Activated naive CD8-positive, alpha-beta T cell treated with anti-CD3 and anti-CD28 coated beads, Interleukin-2, amount 50 U/mL, for 24 hours (primary cell): ENCODE measurements around the gene CA9.
A peak's percentile ranks its signal among the peaks of the same experiment; 100 is the strongest.

Experiments used
- ATAC-seq: fragments of 150-1000 bp; cut with Tn5 transposase; one replicate; pipeline ENCODE4 v1.10.0; 2021
- DNase-seq: peaks from one replicate; pipeline ENCODE4 v3.0.0; 2021
- H3K27ac Mint-ChIP-seq: one replicate; pipeline ENCODE4 v1.8.0; 2021; ENCODE audit warnings: mild to moderate bottlenecking, mixed read lengths
- H3K27me3 Mint-ChIP-seq: one replicate; pipeline ENCODE4 v1.8.0; 2021; ENCODE audit warnings: mixed read lengths
- H3K36me3 Mint-ChIP-seq: one replicate; pipeline ENCODE4 v1.8.0; 2021; ENCODE audit warnings: low read depth, mixed read lengths
- H3K4me1 Mint-ChIP-seq: one replicate; pipeline ENCODE4 v1.8.0; 2021; ENCODE audit warnings: mixed read lengths
- H3K4me3 Mint-ChIP-seq: one replicate; pipeline ENCODE4 v1.8.0; 2021; ENCODE audit warnings: mild to moderate bottlenecking, moderate library complexity, mixed read lengths
- H3K9me3 Mint-ChIP-seq: one replicate; pipeline ENCODE4 v1.8.0; 2021; ENCODE audit warnings: mixed read lengths

The CA9 gene

DNA sequence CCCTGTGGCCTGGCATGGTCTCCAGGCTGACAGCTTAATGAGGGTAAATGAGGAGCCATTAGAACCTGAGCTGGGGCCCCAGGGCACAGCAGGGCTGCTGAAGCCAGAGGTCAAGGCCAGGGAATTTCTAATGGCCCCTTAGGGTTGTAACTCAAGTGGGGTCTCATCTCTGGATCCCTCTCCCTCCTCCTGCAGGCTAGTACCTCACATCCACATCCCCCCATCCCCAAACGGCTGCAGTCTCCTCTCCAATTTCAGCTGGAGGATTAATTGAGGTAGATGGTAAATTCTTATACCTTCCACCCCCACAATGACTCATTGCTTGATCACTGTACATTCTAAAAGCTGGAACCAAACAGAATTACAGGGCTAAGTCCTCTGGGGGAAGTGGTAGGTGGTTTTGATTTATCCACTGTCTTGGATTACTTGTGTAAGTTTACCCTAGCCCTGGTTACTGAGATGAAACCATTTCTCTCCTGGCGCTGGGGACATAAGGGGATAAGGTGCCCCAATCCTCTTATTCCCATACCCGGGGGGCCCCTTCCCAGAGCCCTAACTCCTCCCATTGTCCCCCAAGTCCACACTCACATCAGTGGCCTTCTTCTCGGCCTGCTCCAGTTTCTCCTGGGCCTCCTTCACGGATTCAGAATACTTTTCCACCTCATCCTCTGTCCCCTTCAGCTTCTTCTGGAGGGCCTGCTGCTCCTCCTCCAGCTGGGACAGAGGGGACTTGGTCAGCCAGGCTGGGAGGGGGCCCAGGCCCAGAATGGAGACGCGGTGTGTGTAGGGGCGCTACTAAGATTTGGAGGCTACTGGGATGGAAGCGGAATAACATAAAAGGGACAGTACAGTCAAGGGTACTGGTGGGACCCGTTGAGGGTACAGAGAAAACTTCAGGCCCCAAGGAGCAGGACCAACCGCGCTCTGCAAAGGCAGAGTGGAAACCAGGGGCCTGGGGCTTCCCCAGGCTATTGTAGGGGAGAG is 15.1 kb downstream of the CA9 start:
- Mint-ChIP-seq H3K36me3 (no peaks in the 10 kb centered on the region), H3K4me3 (peak overlapping the region; percentile 54), H3K9me3 (no peaks in the 10 kb centered on the region), H3K4me1 (peaks cover 20% of the 10 kb centered on the region), H3K27ac (no peak overlapping the region), H3K27me3 (no peaks in the 10 kb centered on the region)
- ATAC-seq: peak; percentile 89
- DNase-seq: no peak

DNA sequence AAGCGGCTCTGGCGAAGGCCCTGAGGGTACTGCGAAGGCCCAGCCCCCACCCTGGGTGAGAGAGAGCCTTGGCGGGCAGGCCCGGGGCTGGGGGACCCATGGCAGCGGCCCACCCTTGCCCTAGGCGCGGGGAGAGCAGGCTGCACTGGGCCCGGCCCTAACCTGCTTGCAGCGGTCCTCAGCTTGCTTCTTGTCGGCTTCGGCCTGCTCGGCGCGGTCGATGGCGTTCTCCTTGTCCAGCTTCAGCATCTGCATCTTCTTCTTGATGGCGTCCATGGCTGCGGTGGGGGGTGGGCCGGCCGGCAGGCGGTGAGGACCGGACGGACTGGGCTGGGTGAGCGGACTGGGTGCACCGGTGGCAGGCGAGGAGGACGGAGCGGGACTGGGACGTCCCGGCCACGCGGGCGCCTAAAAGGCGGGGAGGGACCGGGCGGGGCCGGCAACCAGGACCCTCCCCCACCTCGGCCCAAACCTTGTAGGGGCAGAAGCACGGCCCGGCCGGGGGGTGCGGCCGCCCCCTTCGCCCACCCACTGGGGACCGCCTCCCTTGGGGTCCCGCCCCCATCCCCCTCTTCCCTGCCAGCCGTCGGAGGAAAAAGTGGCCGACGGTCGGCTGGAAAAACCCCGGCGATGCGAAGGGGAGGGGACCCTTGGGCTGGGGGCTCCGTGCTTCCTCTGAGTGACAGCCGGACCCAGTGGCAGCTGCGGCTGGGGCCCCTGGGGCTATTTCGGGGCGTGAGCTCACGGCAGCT is 16.0 kb downstream of the CA9 start, which contains the start of gene TPM2:
Gene TPM2 (minus strand): TSS at position 384 of the 752 bp plus-strand sequence. CDS start 108 bp downstream, at position 276.
- Mint-ChIP-seq H3K27ac (peak within 1 kb of the TSS; percentile 44), H3K4me1 (peaks cover 20% of the 10 kb centered on the region), H3K27me3 (no peaks in the 10 kb centered on the region), H3K9me3 (no peaks in the 10 kb centered on the region), H3K4me3 (peak within 1 kb of the TSS; percentile 74), H3K36me3 (no peaks in the 10 kb centered on the region)
- no peak for ATAC-seq
- no peak for DNase-seq

DNA sequence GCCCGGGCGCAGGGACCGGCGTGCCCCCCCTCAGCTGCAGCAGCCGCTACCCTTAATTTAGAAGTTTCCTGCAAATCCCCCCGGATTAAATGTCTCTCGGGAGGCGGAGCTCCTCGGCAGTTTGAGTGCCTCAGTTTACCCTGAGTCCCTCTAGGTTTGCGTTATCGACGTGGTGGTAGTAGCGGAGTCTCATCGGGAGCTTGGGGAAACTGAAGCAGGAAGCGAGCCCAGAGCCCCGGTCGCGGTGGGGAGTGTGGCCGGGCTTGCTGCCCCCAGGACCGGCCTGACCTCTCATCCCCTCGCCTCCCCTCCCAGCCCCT is 16.5 kb downstream of the CA9 start:
- no peak for DNase-seq
- Mint-ChIP-seq H3K9me3 (no peaks in the 10 kb centered on the region), H3K36me3 (no peaks in the 10 kb centered on the region), H3K27ac (no peak overlapping the region), H3K4me3 (peak overlapping the region; percentile 74), H3K4me1 (peaks cover 20% of the 10 kb centered on the region), H3K27me3 (no peaks in the 10 kb centered on the region)
- ATAC-seq: no peak

DNA sequence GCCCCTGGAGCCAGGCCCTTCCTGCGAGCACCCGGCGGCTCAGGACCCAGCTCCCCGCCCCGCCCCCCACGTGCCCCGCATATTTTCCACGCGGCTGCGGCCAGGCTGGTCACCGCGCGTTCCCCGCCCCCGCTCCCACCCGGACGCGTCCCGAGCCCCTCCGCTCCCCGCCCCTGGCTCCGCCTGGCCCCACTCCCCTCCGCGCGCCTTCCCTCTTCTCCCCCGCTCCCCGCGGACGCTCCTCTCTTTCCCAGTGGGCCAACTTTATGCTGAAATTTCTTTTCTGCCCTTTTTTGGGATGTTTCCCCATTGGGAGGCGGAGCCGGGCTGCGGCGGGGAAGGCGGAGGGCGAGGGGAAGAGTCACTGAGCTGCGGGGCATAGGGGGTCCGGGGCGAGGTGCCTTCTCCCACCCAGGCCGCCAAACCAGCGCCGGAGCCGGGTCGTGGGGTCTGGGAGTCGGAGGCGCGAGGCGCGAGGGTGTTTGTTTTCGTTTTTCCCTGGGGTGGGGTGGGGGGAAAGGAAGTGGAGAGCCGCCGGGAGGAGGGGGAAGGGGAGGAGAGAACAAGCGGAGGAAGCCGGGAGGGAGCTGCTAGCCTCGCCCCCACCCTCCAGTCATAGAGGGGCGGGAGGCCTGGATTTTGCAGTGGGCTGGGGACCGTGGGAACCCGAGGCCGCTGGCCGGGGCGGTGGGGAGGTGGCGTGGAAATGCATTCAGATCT is 17.0 kb downstream of the CA9 start:
- H3K4me3 Mint-ChIP-seq: peak overlapping the region; percentile 74
- DNase-seq: peak; percentile 52
- peak; percentile 8 for ATAC-seq
- H3K4me1 Mint-ChIP-seq: peaks cover 20% of the 10 kb centered on the region
- H3K36me3 Mint-ChIP-seq: no peaks in the 10 kb centered on the region
- H3K27ac Mint-ChIP-seq: peak overlapping the region; percentile 44
- no peaks in the 10 kb centered on the region for H3K9me3 Mint-ChIP-seq
- H3K27me3 Mint-ChIP-seq: no peaks in the 10 kb centered on the region

DNA sequence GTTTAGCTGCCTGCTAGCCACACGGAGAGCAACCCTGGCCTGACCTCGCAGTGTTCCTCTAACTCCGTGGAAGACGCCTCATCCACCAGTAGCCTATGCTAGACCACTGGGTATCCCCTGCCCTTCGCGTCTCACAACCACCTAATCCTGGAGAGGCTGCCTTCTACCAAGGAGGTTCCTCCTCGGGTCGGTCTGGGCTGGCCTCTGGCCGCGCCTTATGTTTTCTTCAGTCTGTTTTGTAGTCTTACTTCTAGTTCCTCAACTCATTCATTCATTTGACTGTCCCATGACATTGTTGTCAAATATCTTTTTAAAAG is 17.6 kb downstream of the CA9 start:
- H3K9me3 Mint-ChIP-seq: no peaks in the 10 kb centered on the region
- ATAC-seq (peak; percentile 3), DNase-seq (no peak)
- peaks cover 1% of the 10 kb centered on the region for H3K36me3 Mint-ChIP-seq
- H3K27me3 Mint-ChIP-seq: no peaks in the 10 kb centered on the region
- H3K4me1 Mint-ChIP-seq: peaks cover 20% of the 10 kb centered on the region
- H3K4me3 Mint-ChIP-seq: peak overlapping the region; percentile 74
- peak overlapping the region; percentile 44 for H3K27ac Mint-ChIP-seq

DNA sequence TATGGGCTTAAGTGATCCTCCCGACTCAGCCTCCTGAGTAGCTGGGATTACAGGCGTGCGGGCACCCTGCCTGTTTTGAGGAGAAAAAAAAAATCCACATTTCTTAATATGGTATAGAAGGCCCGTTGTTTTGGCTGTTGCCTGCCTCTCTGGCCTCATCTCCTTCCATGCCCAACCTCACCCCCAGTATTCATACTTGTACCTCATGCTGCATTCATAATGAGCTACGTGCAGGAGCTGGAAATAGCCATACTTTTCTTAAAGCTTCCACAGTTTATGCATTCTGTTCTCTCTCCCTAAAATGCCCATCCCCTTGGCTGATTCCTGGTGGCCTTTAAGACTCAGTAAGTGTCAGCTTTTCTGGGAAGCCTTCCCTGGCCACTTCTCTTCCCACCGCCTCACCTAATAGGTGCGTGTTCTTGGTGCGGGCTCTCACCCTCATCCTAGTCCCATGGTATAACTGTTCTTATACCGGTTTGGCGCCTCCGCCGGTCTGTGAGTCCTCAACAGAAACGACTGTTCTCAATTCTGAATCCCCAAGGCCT is 18.1 kb downstream of the CA9 start:
- no peak for DNase-seq
- H3K9me3 Mint-ChIP-seq: no peaks in the 10 kb centered on the region
- no peak overlapping the region for H3K27ac Mint-ChIP-seq
- H3K4me1 Mint-ChIP-seq: peaks cover 22% of the 10 kb centered on the region
- no peaks in the 10 kb centered on the region for H3K27me3 Mint-ChIP-seq
- no peak overlapping the region for H3K4me3 Mint-ChIP-seq
- ATAC-seq: no peak
- peaks cover 7% of the 10 kb centered on the region for H3K36me3 Mint-ChIP-seq

DNA sequence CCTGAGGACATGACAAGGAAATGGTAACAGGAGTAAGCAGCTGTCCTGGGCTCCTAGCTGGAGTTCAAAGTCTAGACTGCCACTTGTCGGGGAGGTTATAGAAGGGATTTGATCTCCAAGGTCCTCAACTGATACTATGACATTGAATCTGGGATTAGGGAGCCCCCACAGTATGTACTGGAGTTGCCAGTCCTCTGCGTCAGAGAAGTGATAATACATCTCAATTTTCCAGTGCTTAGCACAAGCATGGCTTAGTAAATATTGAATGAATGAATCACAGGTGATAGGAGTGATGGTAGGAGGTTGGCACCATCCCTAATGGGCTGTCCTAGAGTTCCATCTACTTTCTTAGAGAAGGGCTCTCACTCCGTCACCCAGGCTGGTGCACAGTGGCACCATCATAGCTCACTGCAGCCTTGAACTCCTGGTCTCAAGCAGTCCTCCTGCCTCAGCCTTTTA is 22.2 kb downstream of the CA9 start:
- no peak overlapping the region for H3K27ac Mint-ChIP-seq
- H3K27me3 Mint-ChIP-seq: no peaks in the 10 kb centered on the region
- no peak overlapping the region for H3K4me3 Mint-ChIP-seq
- H3K9me3 Mint-ChIP-seq: no peaks in the 10 kb centered on the region
- no peak for DNase-seq
- peaks cover 6% of the 10 kb centered on the region for H3K4me1 Mint-ChIP-seq
- H3K36me3 Mint-ChIP-seq: peaks cover 18% of the 10 kb centered on the region
- no peak for ATAC-seq

DNA sequence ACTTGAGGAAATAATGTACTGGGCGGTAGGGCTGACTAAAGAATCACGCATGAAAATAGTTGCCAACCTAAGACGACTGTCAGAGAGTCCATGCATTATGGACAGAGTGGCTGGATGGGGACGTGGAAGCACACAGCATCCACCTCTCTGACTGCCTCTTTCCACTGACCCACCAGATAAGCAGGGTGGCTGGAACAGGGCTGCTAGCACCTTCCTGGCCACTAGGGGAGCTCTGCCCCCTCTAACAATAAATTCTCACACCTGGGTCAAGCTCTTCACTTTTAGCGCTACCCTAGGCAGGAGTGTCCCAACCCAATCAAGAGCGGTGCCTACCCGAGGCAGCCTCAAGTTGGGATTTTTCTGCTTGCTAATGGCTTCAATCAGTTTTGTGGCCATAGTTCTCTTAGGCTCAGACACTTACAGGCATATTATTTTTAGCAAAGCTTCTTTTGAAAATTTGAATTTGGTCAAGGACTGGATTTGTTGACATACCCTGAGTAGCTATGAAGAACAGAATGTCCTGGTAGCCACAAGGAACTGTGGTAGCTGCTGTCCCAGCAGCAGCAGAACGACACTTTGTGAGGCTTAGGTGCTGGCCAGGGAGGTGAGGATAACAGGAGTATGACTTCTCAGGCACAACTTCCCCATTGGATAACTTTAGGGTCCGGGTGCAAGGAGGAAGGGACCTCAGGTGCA is 22.9 kb downstream of the CA9 start:
- peak; percentile 66 for DNase-seq
- peaks cover 18% of the 10 kb centered on the region for H3K36me3 Mint-ChIP-seq
- no peaks in the 10 kb centered on the region for H3K27me3 Mint-ChIP-seq

DNA sequence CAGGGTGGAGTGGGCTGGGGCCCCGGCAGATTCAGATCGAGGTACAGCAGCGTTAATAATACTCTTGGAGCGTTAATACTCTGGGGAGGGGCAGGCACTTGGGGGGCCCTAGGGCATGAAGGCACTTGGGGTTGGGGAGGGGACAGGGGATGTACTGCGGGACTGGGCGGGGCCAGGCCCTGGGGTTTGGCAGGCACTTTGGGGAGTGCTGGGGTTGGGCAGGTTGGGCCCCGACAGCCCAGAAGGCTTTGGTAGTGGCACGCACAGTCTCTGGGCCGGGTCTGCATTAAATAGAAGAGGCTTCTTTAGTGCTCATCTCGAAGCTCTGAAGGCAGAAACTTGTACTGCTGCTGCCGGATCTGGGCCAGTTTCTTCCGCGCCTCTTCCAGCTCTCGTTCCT is 23.8 kb downstream of the CA9 start:
- DNase-seq (no peak), ATAC-seq (no peak)
- no peak overlapping the region for H3K27ac Mint-ChIP-seq
- H3K4me1 Mint-ChIP-seq: peaks cover 6% of the 10 kb centered on the region
- H3K27me3 Mint-ChIP-seq: no peaks in the 10 kb centered on the region
- H3K36me3 Mint-ChIP-seq: peaks cover 18% of the 10 kb centered on the region
- H3K4me3 Mint-ChIP-seq: no peak overlapping the region
- H3K9me3 Mint-ChIP-seq: no peaks in the 10 kb centered on the region

More for the DNA sequence above, 22.9 kb downstream of the CA9 start:
- ATAC-seq: peak; percentile 88
- Mint-ChIP-seq H3K9me3 (no peaks in the 10 kb centered on the region), H3K4me3 (no peak overlapping the region), H3K27ac (no peak overlapping the region), H3K4me1 (peaks cover 6% of the 10 kb centered on the region)

DNA sequence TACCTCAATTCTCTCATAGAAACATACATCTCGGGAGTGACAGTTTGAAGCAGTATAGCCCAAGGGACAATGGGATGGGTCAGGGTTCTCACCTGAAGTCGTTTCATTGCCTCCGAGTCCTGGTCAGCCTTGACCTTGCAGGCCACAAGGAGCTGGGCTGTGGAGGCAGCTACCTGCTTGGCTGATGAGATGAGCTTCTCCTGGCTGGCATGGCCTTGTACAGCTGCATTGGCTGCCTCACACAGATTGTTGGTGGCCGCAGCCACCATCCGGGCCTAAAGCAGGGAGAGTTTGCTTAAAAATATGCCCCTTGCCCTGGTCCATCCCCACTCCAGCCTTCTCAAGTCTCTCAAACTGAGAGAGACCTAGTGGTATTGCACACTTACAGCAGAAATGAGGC is 24.5 kb downstream of the CA9 start:
- Mint-ChIP-seq H3K9me3 (no peaks in the 10 kb centered on the region), H3K36me3 (peaks cover 24% of the 10 kb centered on the region), H3K27ac (no peak overlapping the region), H3K4me1 (peaks cover 6% of the 10 kb centered on the region), H3K27me3 (no peaks in the 10 kb centered on the region), H3K4me3 (no peak overlapping the region)
- ATAC-seq (no peak), DNase-seq (no peak)

DNA sequence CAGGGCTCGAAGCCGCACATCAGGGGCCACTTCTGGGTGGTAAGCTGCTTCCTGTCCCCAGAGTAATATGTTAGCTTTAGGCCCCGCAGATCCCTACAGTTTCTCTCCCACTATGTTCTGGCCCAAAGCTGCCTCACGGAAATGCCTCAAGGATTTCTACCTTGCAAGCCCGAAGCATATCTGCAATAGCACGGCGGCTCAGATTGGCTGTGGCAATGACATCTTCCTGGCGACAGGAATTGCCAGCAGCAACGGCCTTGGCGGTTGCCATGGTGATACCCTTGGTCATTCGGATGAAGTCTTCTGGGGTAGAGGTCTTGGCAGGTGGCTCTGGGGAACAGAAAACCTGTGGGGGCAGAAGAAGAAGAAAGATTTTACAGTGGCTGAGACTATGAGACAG is 26.3 kb downstream of the CA9 start:
- Mint-ChIP-seq H3K9me3 (no peaks in the 10 kb centered on the region), H3K4me1 (peaks cover 6% of the 10 kb centered on the region), H3K36me3 (peaks cover 38% of the 10 kb centered on the region), H3K27ac (no peak overlapping the region), H3K27me3 (no peaks in the 10 kb centered on the region), H3K4me3 (no peak overlapping the region)
- ATAC-seq (no peak), DNase-seq (no peak)

DNA sequence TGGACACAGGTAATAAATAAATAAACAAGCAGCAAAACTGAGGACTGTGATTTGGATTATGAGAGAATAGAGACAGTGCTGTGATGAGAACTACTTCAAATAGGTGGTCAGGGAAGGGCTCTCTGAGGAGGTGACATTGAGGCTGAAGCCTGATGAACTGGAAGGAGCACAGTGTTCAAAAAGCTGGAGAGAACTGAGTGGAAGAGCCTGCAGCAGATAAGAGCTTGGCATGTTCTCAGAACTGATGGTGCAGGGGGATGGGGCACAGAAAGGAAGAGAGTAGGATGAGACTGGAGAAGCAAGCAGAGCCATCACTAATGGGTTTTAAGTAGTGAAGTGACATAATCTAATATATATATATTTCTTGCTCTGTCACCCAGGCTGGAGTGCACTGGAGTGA is 27.2 kb downstream of the CA9 start:
- peaks cover 40% of the 10 kb centered on the region for H3K36me3 Mint-ChIP-seq
- H3K27ac Mint-ChIP-seq: no peak overlapping the region
- H3K4me1 Mint-ChIP-seq: peaks cover 6% of the 10 kb centered on the region

DNA sequence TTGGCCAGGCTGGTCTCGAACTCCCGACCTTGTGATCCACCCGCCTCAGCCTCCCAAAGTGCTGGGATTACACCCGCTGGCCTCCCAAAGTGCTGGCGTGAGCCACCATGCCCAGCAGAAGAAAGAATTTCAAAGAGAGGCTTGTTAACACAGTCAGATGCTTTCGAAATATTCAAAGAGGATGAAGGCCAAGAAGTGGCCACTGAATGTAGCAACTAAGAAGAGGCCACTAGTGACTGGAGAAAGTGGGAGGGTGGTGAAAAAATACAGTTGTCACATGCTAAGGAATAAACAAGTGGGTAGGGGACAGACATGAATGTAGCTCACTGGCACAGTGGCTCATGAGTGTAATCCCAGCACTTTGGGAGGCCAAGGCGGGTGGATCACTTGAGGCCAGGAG is 29.0 kb downstream of the CA9 start:
- no peak for ATAC-seq
- Mint-ChIP-seq H3K27me3 (no peaks in the 10 kb centered on the region), H3K27ac (no peak overlapping the region), H3K9me3 (no peaks in the 10 kb centered on the region), H3K36me3 (peaks cover 41% of the 10 kb centered on the region), H3K4me1 (no peaks in the 10 kb centered on the region), H3K4me3 (no peak overlapping the region)
- no peak for DNase-seq

More for the DNA sequence above, 27.2 kb downstream of the CA9 start:
- Mint-ChIP-seq H3K9me3 (no peaks in the 10 kb centered on the region), H3K27me3 (no peaks in the 10 kb centered on the region), H3K4me3 (no peak overlapping the region)
- ATAC-seq (no peak), DNase-seq (no peak)
